CD4-positive, alpha-beta T cell treated with Interleukin-15 for 1 hour (primary cell): Measurements from ENCODE around the gene INPP5J.
A peak's percentile ranks its signal among the peaks of the same experiment; 100 is the strongest.
"Not testable (repeated sequence)": the region's sequence is repeated elsewhere in the genome, so short reads cannot be mapped to it uniquely, and the experiment has no call there.

Source experiments
- DNase-seq: peaks from one replicate; pipeline ENCODE4 v3.0.0-alpha.2; 2020

The INPP5J gene

DNA sequence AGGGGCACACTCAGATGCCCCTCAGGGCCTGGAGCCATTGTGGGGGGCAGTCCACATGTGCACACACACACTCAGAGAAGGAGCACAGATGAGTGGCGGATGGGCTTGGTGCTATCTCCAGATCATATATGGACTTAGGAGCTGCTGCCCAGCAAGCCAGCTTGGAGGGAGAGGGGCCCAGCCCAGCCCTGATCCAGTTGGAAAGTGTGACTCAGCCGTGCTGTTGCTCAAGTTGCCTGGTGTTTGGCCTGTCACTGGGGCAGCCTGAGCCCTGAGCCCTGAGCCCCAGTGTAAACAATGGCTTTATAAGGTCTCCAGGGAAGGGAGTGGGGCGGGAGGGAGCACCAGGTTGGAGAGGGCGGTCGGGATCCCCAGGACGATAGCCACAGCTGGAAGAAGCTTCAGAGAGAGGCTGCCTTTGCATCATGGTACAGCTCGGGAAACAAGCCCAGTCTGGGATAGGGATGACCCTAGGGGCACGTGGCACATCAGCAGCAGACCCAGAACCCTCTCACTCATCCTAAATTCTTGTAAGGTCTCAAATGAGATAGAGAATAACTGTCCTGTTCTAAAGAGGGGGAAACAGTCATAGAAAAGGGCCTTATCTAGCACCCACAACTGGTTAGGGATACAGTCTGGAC lies 20.2 kb upstream of the INPP5J start:
- DNase-seq: no peak

GRCh38 chr22:31103111-31103510 lies 19.7 kb upstream of the INPP5J start:
- DNase-seq: no peak

DNA sequence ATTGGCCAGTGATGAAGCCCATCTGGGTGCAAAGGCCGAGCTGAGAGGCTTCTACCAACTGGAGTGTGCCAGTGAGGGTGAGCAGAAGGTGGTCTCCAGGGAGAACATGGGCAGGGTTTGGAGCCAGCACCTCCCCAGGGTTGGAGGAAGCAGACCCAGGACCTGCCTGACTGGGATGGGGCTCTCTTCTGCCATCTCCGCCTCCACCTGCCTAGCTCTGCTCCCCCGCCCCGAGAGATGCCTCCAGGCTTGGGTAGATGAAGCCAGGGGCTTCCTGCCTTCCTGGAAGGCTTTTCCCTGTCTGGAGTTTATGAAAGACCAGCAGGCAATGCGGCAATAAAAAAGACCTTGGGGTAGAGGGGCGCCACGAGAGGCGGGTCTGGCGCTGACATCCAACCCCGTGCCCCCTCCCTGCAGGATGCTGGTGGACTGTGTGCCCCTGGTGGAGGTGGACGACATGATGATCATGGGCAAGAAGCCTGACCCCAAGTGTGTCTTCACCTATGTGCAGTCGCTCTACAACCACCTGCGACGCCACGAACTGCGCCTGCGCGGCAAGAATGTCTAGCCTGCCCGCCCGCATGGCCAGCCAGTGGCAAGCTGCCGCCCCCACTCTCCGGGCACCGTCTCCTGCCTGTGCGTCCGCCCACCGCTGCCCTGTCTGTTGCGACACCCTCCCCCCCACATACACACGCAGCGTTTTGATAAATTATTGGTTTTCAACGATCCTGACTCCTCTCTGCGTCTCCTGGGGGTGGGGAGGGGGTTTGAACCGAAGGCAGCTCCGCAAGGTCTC lies 18.7 kb upstream of the INPP5J start:
- DNase-seq: no peak

GRCh38 chr22:31104869-31105268 lies 17.9 kb upstream of the INPP5J start:
- DNase-seq: no peak

DNA sequence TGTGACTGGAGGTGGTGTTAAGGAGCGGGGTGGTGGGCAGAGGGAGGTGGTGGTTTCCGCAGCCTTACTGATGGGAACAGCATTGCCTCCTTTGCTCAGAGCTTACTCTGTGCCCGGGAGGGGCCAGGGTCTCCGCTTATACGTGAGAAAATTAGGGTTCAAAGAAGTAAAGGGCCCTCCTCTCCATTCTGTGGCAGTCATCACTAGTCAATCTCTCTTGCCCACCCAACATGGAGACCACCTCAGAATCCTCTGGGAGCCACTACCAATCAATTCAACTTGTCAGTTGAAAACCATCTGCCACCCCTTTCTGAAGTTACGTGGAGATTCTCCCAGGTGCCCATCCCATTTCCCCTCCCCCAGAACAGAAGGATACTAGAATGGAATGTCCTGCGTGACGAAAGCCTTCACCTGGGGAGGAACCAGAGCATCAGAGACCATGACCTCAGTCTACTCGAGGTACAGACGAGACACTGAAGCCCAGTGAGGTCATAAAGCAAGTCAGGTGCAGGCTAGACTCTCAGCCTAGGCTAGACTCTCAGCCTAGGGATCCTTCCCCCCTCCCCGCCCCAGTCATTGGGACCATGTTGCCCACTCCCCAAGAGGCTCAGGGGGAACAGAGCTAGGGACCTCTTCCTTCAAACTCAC lies 17.4 kb upstream of the INPP5J start:
- no peak for DNase-seq

DNA sequence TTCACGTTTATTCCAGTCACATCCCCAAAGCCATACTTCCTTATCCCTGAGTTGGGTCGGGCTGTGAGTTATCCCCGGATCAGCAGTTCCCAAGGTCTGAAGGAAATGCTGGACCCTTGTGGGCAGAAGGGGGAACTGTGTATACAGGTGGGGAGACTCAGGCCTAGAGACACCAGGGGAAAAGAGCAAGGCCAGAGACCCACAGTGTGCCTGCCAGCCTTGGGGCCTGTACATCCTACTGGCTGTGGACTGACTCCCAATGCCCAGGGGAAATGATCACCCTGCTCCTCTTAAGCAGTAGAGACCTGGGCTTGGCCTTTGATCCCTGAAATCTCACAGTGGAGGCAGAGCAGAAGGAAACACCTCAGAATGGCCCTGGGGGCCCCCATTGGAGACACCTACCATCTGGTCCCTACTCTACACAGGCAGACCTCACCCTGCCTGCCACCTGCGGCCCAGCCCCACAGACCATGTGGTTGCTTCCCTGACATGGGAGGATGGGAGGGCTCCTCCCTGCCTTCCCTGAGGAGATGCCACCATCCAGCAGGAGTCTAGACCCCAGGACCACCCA lies 16.7 kb upstream of the INPP5J start:
- no peak for DNase-seq

DNA sequence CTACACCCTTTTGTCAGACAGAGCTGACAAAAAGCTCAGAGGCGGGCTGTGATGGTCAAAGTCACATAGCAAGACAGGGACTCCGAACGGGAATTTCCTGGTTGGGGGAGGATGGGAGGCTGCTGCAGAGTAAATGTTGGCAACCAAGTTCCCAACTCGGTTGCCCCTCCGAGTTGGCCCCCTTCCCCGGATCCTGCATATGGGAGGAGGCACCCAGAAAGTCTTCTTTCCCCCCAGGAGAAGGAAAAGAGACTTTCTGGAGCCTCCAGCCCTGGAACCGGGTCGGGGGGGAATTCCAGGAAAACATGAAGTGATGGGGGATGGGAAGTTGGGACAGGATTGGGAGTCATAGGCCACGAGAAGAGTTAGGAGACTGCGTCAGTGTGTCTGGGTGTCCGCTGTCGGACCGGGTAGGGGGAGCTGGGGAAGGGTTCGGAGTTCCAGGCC lies 16.0 kb upstream of the INPP5J start:
- DNase-seq: no peak

- DNase-seq: peak; percentile 91
Measured at GRCh38 chr22:31107178-31107893, 15.4 kb upstream of the INPP5J start, which contains the start of gene SELENOM. Gene SELENOM (minus strand): TSS chr22:31107568. CDS start chr22:31107505, 63 bp downstream.

DNA sequence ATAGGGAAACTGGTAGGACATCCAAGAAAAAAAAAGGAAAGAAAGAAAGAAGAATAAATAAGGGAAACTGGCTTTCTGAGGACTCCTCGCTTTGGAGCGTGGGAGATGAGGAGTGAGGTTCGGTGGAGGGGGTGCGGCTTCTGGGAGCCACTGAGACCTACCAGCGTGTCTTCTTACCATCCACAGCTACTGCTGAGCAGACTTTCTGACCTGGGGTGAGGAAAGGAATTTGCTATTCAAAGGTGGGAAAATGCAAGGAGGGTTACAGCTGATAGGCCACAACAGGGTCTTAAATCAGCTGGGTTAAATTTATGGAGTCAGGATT lies 14.9 kb upstream of the INPP5J start:
- DNase-seq: no peak

- DNase-seq: not testable (repeated sequence)
Measured at GRCh38 chr22:31112547-31113091, 10.1 kb upstream of the INPP5J start.

GRCh38 chr22:31118046-31118820 lies 4.5 kb upstream of the INPP5J start:
- DNase-seq: no peak

DNA sequence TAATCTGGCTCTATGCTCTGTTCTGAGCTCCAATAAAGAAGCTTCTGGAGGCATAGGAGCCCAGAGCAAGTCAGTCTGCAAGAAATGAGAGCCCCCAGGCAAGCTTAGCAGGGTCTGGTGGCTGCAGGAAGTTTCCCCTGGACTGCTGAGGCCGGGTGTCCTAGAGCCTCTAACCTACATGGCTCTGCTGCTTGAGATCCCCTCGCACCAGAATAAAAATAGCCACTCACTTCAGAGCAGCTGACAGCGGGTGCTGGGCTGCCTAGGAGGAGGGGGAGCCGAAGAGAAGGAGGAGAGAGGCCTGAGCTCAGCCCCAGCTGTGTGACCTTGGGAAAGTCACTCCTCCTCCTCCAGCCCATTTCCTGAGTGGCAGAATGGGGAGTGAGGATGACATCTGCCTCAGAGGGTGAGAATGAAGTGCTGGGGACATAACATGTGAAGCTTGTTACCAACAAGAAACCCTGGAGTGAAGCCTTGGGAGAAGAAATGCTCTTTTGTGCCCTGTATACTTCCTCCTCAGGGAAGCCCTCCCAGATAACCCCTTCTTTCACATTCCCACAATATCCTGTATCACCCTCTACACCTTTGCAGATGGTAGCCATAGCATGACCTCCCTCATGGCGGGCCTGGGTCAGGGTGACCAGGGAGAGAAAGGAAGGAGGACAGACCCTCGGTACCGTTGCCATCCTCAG lies 3.6 kb upstream of the INPP5J start:
- no peak for DNase-seq

DNA sequence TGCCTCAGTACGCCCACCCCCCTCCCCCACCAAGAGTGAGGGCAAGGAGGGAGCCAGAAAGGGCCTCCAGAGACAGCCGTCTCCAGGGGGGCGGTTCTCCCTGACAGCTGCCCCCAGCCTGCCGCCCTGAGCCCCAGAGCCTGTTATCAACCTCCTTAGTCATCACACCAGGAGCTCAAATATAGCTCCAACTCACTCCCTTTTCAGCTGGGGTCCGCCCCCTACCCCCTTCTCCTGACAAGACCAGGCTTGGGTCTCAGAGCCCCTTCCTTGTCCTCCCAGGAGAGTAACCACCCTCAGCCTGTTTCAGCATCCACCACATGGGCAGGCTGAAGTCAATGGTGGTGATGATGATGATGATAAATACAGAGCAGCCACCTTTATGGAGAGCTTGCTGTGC lies 2.5 kb upstream of the INPP5J start:
- DNase-seq: no peak

DNA sequence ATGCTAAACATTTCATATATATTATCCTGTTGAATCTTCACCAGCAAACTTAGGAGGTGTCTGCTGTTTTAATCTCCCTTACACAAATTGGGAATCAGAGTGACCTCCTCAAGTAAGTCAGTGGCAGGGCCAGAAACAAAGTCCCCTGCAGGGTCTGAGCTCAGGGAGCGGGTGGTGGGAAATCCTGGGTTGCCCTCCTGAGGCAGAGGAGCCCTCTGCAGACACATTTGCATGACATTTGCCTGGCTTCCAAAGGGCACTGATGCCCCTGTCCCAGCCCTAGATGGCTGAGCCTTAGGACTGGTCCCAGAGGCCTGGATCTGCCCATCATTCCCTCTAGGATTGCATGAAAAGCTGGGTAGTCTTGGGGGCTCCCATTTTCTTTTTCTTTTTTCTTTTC lies 2.1 kb upstream of the INPP5J start:
- no peak for DNase-seq

DNA sequence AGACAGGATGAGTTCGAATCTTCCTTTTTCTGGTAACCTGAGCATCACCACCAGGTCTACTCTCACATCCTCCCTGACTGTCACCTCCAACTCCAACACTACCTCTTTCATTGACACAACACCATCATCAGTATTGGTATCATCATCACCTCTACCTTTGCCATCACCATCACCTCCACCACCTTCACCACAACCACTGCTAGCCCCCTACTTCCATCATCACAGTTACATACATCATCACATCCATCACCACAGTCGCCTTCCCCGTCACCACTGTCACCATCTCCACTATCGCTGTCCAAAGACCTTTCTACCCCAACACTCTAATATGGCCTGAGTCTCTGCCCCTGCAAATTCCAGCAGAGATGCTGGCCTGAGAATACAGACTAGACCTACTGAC lies 1.4 kb upstream of the INPP5J start:
- DNase-seq: no peak

DNA sequence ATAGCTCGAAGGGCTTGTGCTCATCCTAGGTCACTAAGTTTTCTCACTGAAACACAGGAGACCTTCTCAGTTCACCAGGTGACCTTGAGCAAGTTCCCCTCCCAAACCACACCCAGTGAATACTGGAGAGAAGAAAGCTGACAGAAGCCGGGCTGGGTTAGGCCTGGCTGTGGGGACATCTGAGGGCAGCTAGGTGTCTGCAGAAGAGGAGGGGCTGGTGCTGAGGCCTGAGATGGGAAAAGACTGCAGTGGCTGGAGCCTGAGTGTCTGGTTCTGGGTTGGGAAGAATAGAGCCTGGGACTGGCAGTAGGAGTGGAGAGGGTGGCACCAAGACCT lies 602 bp upstream of the INPP5J start:
- no peak for DNase-seq

GRCh38 chr22:31123292-31123602 lies 481 bp downstream of the INPP5J start:
- DNase-seq: no peak

DNA sequence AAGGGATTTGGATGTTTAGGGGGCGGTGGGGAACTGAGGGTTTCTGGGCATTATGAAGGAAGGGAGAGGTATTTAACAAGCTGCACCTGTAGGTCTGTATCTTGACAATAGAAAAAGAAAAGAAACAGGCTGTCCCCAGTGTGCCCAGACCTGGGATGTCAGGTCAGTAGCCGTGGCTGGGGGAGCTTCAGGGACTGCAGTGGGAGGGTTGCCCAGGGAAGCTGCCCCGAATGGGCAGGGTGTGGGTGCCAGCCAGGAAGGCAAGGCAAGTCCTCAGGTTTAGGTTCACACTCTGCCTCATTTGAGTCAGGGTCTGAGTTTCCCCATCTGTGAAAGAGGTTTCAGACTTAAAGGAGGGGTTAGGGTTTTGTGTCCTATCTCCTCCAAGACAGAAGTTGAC lies 1.5 kb downstream of the INPP5J start:
- DNase-seq: no peak

- no peak for DNase-seq
Measured at GRCh38 chr22:31124811-31125465, 2.2 kb downstream of the INPP5J start.

DNA sequence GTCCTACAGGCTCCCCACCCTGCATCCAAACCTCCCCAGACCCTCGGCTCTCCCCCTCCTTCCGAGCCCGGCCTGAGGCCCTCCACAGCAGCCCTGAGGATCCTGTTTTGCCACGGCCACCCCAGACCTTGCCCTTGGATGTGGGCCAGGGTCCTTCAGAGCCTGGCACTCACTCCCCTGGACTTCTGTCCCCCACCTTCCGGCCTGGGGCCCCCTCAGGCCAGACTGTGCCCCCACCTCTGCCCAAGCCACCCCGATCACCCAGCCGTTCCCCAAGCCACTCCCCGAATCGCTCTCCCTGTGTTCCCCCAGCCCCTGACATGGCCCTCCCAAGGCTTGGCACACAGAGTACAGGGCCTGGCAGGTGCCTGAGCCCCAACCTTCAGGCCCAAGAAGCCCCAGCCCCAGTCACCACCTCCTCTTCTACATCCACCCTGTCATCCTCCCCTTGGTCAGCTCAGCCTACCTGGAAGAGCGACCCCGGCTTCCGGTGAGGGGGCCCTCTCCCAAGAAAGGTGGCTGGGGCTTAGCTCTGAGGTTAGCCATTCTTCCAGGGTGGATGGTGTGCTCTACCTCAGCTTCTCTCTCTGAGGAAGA lies 2.9 kb downstream of the INPP5J start:
- no peak for DNase-seq
